HEK293 (cell line): ENCODE measurements around the gene FAM3C.

Source experiments
- CTCF ChIA-PET: fragments of 350-600 bp; formaldehyde crosslinking; extraction: SDS; loops from one replicate; lab custom pipeline; 2021; ENCODE audit warnings: antibody characterized with exemption; lab: Yijun Ruan, JAX
- POLR2A ChIA-PET: fragments of 300-600 bp; formaldehyde crosslinking; extraction: SDS; loops from one replicate; lab custom pipeline; 2020; ENCODE audit warnings: antibody characterized with exemption, inconsistent platforms; lab: Yijun Ruan, JAX
- H3K27ac ChIP-seq: fragments of 200-500 bp; sonication (Bioruptor generic); 2 replicates; pipeline ENCODE4 v1.5.1; 2014; ENCODE audit warnings: low read depth, low read length, control low read depth, inconsistent platforms; ENCODE audit errors: extremely low read depth
- H3K36me3 ChIP-seq, 2 experiments: fragments of 200-500 bp in 1 of 2; sonication (Bioruptor generic) in 1 of 2; 1 replicate in 1 of 2; 2 replicates in 1 of 2; pipeline ENCODE4 v1.5.1; 2014 to 2017; ENCODE audit warnings: inconsistent platforms in 2 of 2, low read length in 2 of 2; ENCODE audit not compliant: control insufficient read depth in 2 of 2, insufficient read depth in 1 of 2
- H3K4me1 ChIP-seq: fragments of 200-500 bp; sonication (Bioruptor generic); 2 replicates; pipeline ENCODE4 v1.5.1; 2014; ENCODE audit warnings: mild to moderate bottlenecking, low read length, inconsistent platforms; ENCODE audit not compliant: control insufficient read depth, insufficient read depth
- H3K4me3 ChIP-seq: 2 replicates; pipeline ENCODE4 v1.5.1; 2011; ENCODE audit warnings: low read depth, mild to moderate bottlenecking, control low read depth, low read length, moderate library complexity
- H3K9me3 ChIP-seq: fragments of 200-500 bp; sonication (Bioruptor generic); 2 replicates; pipeline ENCODE4 v1.5.1; 2014; ENCODE audit warnings: low read depth, low read length, inconsistent platforms; ENCODE audit not compliant: control insufficient read depth, insufficient read depth
- BCL11A ChIP-seq: fragments of 450-650 bp; formaldehyde crosslinking; IDR thresholded peaks from 2 replicates; pipeline ENCODE4 v1.5.1; 2016; ENCODE audit warnings: low read depth, missing biosample characterization, missing genetic modification characterization
- ELK4 ChIP-seq: IDR thresholded peaks from 2 replicates; pipeline ENCODE4 v1.6.1; 2011; ENCODE audit warnings: mild to moderate bottlenecking, low read depth, low read length, borderline replicate concordance
- KLF16 ChIP-seq: fragments of 450-650 bp; formaldehyde crosslinking; IDR thresholded peaks from 2 replicates; pipeline ENCODE4 v1.5.1; 2017; ENCODE audit warnings: missing biosample characterization, missing genetic modification characterization
- KLF8 ChIP-seq: fragments of 450-650 bp; formaldehyde crosslinking; IDR thresholded peaks from 2 replicates; pipeline ENCODE4 v1.5.1; 2016; ENCODE audit warnings: missing biosample characterization, missing genetic modification characterization
- OSR2 ChIP-seq: fragments of 450-650 bp; formaldehyde crosslinking; IDR thresholded peaks from 2 replicates; pipeline ENCODE4 v1.5.1; 2016; ENCODE audit warnings: missing biosample characterization, missing genetic modification characterization
- OVOL3 ChIP-seq: fragments of 450-650 bp; formaldehyde crosslinking; IDR thresholded peaks from 2 replicates; pipeline ENCODE4 v1.5.1; 2016; ENCODE audit warnings: missing biosample characterization, missing genetic modification characterization
- PBX3 ChIP-seq: sonication (generic); formaldehyde crosslinking; IDR thresholded peaks from 2 replicates; pipeline ENCODE4 v1.8.1; 2022; ENCODE audit warnings: mild to moderate bottlenecking, moderate library complexity, missing genetic modification reagents
- RBAK ChIP-seq: fragments of 450-650 bp; formaldehyde crosslinking; IDR thresholded peaks from 2 replicates; pipeline ENCODE4 v1.5.1; 2016; ENCODE audit warnings: missing biosample characterization, missing genetic modification characterization
- SCRT1 ChIP-seq: fragments of 450-650 bp; formaldehyde crosslinking; IDR thresholded peaks from 2 replicates; pipeline ENCODE4 v1.5.1; 2016; ENCODE audit warnings: missing biosample characterization, missing genetic modification characterization, borderline replicate concordance
- WT1 ChIP-seq: fragments of 450-650 bp; formaldehyde crosslinking; IDR thresholded peaks from 2 replicates; pipeline ENCODE4 v1.5.1; 2016; ENCODE audit warnings: missing biosample characterization, missing genetic modification characterization
- ZBTB49 ChIP-seq: fragments of 450-650 bp; formaldehyde crosslinking; IDR thresholded peaks from 2 replicates; pipeline ENCODE4 v1.5.1; 2016; ENCODE audit warnings: missing biosample characterization, missing genetic modification characterization, low read depth
- ZFP3 ChIP-seq: fragments of 450-650 bp; formaldehyde crosslinking; IDR thresholded peaks from 2 replicates; pipeline ENCODE4 v1.5.1; 2016; ENCODE audit warnings: low read depth, missing biosample characterization, missing genetic modification characterization
- ZNF148 ChIP-seq: fragments of 450-650 bp; formaldehyde crosslinking; IDR thresholded peaks from 2 replicates; pipeline ENCODE4 v1.5.0; 2017; ENCODE audit warnings: missing biosample characterization, missing genetic modification characterization, borderline replicate concordance
- ZNF175 ChIP-seq: fragments of 450-650 bp; formaldehyde crosslinking; IDR thresholded peaks from 2 replicates; pipeline ENCODE4 v1.5.1; 2016; ENCODE audit warnings: missing biosample characterization, missing genetic modification characterization
- ZNF18 ChIP-seq: fragments of 450-650 bp; formaldehyde crosslinking; IDR thresholded peaks from 2 replicates; pipeline ENCODE4 v1.5.1; 2016; ENCODE audit warnings: missing biosample characterization, missing genetic modification characterization
- ZNF292 ChIP-seq: fragments of 450-650 bp; formaldehyde crosslinking; IDR thresholded peaks from 2 replicates; pipeline ENCODE4 v1.5.1; 2016; ENCODE audit warnings: low read depth, missing biosample characterization, missing genetic modification characterization, borderline replicate concordance
- ZNF37A ChIP-seq: fragments of 450-650 bp; IDR thresholded peaks from 2 replicates; pipeline ENCODE4 v1.5.1; 2018; ENCODE audit warnings: missing biosample characterization, missing genetic modification characterization
- ZNF530 ChIP-seq: fragments of 450-650 bp; formaldehyde crosslinking; IDR thresholded peaks from 2 replicates; pipeline ENCODE4 v1.5.1; 2016; ENCODE audit warnings: low read depth, missing biosample characterization, missing genetic modification characterization
- ZNF544 ChIP-seq: fragments of 450-650 bp; formaldehyde crosslinking; IDR thresholded peaks from 2 replicates; pipeline ENCODE4 v1.5.0; 2017; ENCODE audit warnings: missing biosample characterization, missing genetic modification characterization
- ZSCAN30 ChIP-seq: fragments of 450-650 bp; IDR thresholded peaks from 2 replicates; pipeline ENCODE4 v1.5.1; 2018; ENCODE audit warnings: missing biosample characterization, mild to moderate bottlenecking, missing genetic modification characterization, moderate library complexity
- ZSCAN5A ChIP-seq: fragments of 450-650 bp; formaldehyde crosslinking; IDR thresholded peaks from 2 replicates; pipeline ENCODE4 v1.5.1; 2016; ENCODE audit warnings: missing biosample characterization, missing genetic modification characterization

The FAM3C gene

GRCh38 chr7:121344093-121344492 lies 52.0 kb downstream of the FAM3C start (continued):
- TF ChIP-seq OVOL3 (no peak), SCRT1 (tag by site-specific recombination) (no peak), KLF8 (tag by site-specific recombination) (no peak), KLF16 (tag by site-specific recombination) (no peak), WT1 (tag by site-specific recombination) (no peak), ZSCAN30 (tag by site-specific recombination) (no peak), RBAK (no peak), BCL11A (no peak), OSR2 (tag by site-specific recombination) (no peak), ZNF292 (tag by site-specific recombination) (no peak)
- TF ChIP-seq, all 188 proteins: peak for 0

- Histone ChIP-seq H3K27ac (no peak overlapping the region), H3K36me3 (peaks cover 0 to 6% of the 10 kb centered on the region in 2 experiments; a peak in 1 of 3 replicates)
These were observed 52.8 kb downstream of the FAM3C start for GRCh38 chr7:121343302-121343701.

More at GRCh38 chr7:121343302-121343701, 52.8 kb downstream of the FAM3C start:
- Histone ChIP-seq H3K9me3 (no peaks in the 10 kb centered on the region), H3K4me3 (no peak overlapping the region), H3K4me1 (no peaks in the 10 kb centered on the region)
- TF ChIP-seq PBX3 (no peak), ZNF18 (tag by site-specific recombination) (no peak), ELK4 (no peak), ZNF37A (tag by site-specific recombination) (no peak), ZNF148 (no peak), ZBTB49 (tag by site-specific recombination) (no peak), ZNF530 (tag by site-specific recombination) (no peak), ZFP3 (tag by site-specific recombination) (no peak), ZNF175 (tag by site-specific recombination) (no peak), ZNF544 (tag by site-specific recombination) (no peak), ZSCAN5A (tag by site-specific recombination) (no peak)
- ChIA-PET CTCF (interaction anchor here (1.5 kb wide), 1 partner anchor 23 kb away, joined by 5 read pairs; no protein-coding TSS in a partner anchor), POLR2A (no interaction called here)
